Chondrocyte (in vitro differentiated cells): Measurements from ENCODE around the gene LRRD1. TPM values are rescaled to one million over a fixed set of nuclear protein-coding genes. Genes with fewer than 3 reads are reported as not detected.

Experiments used
- DNase-seq: peaks from one replicate; pipeline ENCODE4 v3.0.0; 2021; ENCODE audit warnings: mixed read lengths, low spot score
- H3K27ac Mint-ChIP-seq: one replicate; pipeline ENCODE4 v1.8.0; 2021; ENCODE audit warnings: mild to moderate bottlenecking, moderate library complexity, mixed read lengths; ENCODE audit not compliant: unreplicated experiment
- H3K27me3 Mint-ChIP-seq: 2 replicates; pipeline ENCODE4 v1.8.0; 2021; ENCODE audit warnings: low read depth, mixed read lengths
- H3K36me3 Mint-ChIP-seq: 2 replicates; pipeline ENCODE4 v1.8.0; 2021; ENCODE audit warnings: low read depth, mixed read lengths
- H3K4me1 Mint-ChIP-seq: 2 replicates; pipeline ENCODE4 v1.8.0; 2021; ENCODE audit warnings: low read depth, mild to moderate bottlenecking, mixed read lengths
- H3K4me3 Mint-ChIP-seq: one replicate; pipeline ENCODE4 v1.8.0; 2021; ENCODE audit warnings: mild to moderate bottlenecking, moderate library complexity, mixed read lengths; ENCODE audit not compliant: unreplicated experiment
- H3K9me3 Mint-ChIP-seq: 2 replicates; pipeline ENCODE4 v1.8.0; 2021; ENCODE audit warnings: low read depth, mixed read lengths
- total RNA-seq: library from RNA; stranded (reverse); gene quantifications from 3 replicates; pipeline ENCODE4 v1.2.1, GENCODE V29; 2021
- TF ChIP-seq, protein P1 (sequence below): fragments of 200-600 bp; sonication (generic); IDR thresholded peaks from 2 replicates; pipeline ENCODE4 v1.5.0; 2021; ENCODE audit warnings: antibody characterized with exemption, mild to moderate bottlenecking, moderate library complexity

The LRRD1 gene
- total RNA-seq, 1 donor from 2014 or later, result 0.22 TPM

DNA sequence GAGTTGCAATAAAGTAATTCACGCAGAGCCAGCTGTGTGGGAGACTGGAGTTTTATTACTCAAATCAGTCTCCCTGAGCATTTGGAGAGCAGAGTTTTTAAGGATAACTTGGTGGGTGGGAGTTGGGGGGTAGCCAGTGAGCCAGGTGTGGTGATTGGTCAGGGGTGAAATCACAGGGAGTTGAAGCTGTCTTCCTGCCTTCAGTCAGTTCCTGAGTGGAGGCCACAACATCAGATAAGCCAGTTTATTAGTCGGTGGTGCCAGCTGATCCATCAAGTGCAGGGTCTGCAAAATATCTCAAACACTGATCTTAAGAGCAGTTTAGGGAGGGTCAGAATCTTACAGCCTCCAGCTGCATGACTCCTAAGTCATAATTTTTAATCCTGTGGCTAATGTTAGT is 41.4 kb downstream of the LRRD1 start:
- H3K9me3 Mint-ChIP-seq, result peaks cover 3% of the 10 kb centered on the region
- H3K4me3 Mint-ChIP-seq, result no peak overlapping the region
- no peak for DNase-seq
- H3K27me3 Mint-ChIP-seq, result no peaks in the 10 kb centered on the region
- TF ChIP-seq, protein P1, sequence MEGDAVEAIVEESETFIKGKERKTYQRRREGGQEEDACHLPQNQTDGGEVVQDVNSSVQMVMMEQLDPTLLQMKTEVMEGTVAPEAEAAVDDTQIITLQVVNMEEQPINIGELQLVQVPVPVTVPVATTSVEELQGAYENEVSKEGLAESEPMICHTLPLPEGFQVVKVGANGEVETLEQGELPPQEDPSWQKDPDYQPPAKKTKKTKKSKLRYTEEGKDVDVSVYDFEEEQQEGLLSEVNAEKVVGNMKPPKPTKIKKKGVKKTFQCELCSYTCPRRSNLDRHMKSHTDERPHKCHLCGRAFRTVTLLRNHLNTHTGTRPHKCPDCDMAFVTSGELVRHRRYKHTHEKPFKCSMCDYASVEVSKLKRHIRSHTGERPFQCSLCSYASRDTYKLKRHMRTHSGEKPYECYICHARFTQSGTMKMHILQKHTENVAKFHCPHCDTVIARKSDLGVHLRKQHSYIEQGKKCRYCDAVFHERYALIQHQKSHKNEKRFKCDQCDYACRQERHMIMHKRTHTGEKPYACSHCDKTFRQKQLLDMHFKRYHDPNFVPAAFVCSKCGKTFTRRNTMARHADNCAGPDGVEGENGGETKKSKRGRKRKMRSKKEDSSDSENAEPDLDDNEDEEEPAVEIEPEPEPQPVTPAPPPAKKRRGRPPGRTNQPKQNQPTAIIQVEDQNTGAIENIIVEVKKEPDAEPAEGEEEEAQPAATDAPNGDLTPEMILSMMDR, result no peak
- peaks cover 23% of the 10 kb centered on the region for H3K4me1 Mint-ChIP-seq
- H3K36me3 Mint-ChIP-seq, result no peaks in the 10 kb centered on the region
- H3K27ac Mint-ChIP-seq, result no peak overlapping the region

DNA sequence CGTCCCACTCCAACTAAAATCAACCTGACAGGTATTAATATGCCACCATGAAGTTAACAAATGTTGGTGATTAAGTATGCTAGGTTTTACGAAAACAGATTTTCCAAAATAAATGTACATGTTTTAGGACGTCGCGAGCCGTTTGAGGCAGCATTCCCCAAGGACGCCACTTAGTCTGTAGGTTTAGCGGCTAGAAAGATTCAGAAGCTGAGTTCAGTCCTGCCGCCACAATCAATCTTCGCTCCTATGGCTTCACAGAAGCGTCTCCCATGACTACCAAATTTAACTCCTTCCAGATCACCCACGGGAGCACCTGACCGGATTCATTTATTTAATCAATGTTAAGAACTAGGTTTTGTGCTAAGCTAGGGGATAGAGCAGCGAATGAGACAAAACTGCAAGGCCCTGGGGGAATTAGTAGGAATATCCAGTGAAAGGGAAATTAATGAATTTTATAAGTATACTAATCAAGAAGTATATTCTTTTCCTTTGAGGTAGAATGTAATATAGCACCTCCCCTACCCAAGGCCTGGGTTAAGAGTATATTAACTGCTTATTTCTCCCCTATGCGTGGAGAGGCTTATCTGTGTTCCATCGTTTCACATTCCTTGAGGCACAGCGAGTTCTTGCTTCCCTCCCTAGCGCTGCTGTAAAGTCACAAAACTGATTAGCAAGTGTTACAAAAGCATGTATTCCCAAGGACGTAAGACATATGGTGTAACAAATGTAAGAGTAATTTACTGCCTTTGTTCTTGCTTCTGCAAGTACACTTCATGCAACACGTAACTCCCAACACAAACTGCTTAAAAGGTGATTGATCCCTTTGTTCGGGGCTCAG is 43.7 kb downstream of the LRRD1 start:
- Mint-ChIP-seq H3K4me1 (peaks cover 41% of the 10 kb centered on the region), H3K4me3 (peak overlapping the region; percentile 99), H3K36me3 (peaks cover 6% of the 10 kb centered on the region), H3K27me3 (no peaks in the 10 kb centered on the region), H3K9me3 (peaks cover 3% of the 10 kb centered on the region), H3K27ac (peak overlapping the region; percentile 100)
- TF ChIP-seq, protein P1, result no peak
- no peak for DNase-seq

DNA sequence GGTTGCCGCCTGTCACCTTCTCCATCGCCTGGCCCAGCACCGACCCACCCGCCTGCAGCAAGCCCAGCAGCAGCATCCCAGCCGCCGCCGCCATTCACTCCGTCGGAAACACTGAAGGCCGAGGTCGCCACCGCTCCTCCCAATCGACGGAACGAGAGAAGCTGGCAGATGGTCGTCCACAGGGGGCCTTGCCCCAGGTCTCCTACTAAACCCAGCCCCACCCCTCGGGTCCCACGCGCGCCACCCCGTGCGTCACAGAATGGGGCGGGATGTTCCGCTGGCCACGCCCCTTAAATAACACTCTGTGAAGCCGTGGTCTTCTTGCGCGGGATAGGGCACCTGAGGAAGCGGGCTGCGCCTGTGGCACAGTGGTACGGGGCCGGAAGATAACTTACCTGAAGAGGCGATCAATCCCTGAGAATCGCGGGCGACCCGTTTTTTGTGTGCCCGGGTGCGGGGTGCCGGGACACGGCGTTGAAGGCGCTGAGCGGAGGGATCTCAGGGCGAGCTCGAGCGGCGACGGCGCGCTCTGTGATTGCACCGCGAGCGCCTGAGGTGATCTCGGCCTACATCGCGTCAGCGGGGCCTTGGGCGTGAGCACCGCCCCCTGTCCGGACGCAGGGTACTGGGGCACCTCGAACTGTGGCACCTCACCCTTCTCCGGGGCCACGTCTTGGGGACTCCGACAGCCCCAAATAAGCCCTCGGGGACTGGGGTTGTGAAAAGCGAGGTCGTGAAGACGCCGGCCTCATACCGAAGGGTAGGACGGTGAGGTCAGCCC is 44.5 kb downstream of the LRRD1 start, which contains the start of gene CYP51A1:
TSS of gene CYP51A1 (minus strand) at position 207 of the 781 bp plus-strand sequence. CDS start at position 94, 113 bp downstream.
- H3K9me3 Mint-ChIP-seq, result peaks cover 3% of the 10 kb centered on the region
- peak within 1 kb of the TSS; percentile 99 for H3K4me3 Mint-ChIP-seq

DNA sequence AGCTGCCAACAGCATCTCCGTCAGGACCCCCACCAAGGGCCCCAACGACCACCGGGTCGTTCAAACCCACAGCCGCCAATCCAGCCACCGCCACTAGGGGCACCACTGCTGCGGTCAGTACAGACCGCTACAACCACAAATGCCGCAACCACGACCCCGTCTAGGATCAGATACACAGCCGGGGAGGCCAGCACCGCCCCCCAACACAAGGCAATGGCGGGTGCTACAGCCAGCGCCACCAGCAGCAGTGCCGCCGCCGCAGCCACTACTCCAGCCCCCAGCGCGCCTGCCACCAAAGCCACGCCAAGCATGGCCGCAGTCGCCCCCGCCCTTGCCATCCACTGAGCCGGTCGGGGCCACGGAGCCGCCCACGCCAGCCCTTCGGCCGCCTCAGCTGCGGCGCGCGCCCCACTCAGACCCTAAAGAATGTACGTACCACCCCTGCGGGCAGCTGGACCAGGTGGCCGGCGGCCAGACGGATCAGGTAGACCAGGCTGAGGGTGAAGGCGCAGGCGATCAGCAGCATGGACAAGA is 45.1 kb downstream of the LRRD1 start:
- H3K4me1 Mint-ChIP-seq, result peaks cover 41% of the 10 kb centered on the region
- peaks cover 11% of the 10 kb centered on the region for H3K36me3 Mint-ChIP-seq
- TF ChIP-seq, protein P1, result peak; percentile 95
- H3K4me3 Mint-ChIP-seq, result peak overlapping the region; percentile 99
- DNase-seq, result peak; percentile 93
- no peaks in the 10 kb centered on the region for H3K27me3 Mint-ChIP-seq
- H3K9me3 Mint-ChIP-seq, result no peaks in the 10 kb centered on the region
- H3K27ac Mint-ChIP-seq, result peak overlapping the region; percentile 100

More for the DNA sequence above, 44.5 kb downstream of the LRRD1 start, which contains the start of gene CYP51A1:
- Mint-ChIP-seq H3K27me3 (no peaks in the 10 kb centered on the region), H3K27ac (peak within 1 kb of the TSS; percentile 100), H3K4me1 (peaks cover 41% of the 10 kb centered on the region), H3K36me3 (peaks cover 10% of the 10 kb centered on the region)
- TF ChIP-seq, protein P1, result peak; percentile 41
- peak; percentile 96 for DNase-seq

DNA sequence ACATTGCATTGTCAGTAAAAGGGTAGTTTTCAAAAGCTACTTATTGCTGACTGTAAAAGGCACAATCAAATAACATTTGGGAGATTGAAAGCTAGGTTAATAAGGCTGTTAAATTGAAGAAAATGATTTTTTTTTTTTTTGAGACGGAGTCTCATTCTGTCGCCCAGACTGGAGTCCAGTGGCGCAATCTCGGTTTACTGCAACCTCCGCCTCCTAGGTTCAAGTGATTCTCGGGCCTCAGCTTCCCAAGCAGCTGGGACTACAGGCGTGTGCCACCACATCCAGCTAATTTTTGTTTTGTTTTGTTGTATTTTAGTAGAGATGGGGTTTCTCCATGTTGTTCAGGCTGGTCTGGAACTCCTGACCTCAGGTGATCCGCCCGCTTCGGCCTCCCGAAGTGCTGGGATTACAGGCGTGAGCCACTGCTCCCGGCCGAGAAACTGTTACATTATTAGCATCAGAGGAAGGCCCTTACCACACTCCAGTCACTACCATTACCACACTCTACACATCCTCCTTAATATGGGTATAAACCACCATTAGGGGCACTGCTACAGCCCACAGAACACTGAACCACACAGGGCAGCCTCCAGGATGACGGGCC is 45.7 kb downstream of the LRRD1 start:
- no peak for DNase-seq
- TF ChIP-seq, protein P1, result no peak
- Mint-ChIP-seq H3K27ac (peak overlapping the region; percentile 100), H3K4me3 (peak overlapping the region; percentile 99), H3K36me3 (peaks cover 13% of the 10 kb centered on the region), H3K27me3 (no peaks in the 10 kb centered on the region), H3K9me3 (no peaks in the 10 kb centered on the region), H3K4me1 (peaks cover 41% of the 10 kb centered on the region)
